ENCODE data around the gene BABAM2.

DNA sequence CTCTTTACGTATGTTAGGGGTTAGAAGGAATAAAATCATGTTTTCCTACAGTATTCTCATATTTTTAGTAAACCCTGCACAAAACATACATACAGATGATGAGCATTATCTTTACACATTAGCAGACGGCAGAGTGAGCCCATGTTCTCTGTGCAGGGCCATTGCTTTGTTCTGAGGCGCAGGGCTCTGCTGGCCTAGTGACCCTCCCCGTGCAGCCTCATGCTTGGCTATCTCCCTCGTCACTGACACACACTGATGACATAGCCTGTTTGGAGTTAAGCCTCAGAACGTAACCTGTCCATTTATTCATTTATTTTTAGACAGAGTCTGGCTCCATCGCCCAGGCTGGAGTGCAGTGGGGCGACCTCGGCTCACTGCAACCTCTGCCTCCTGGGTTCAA, 386.3 kb downstream of the BABAM2 start:
- TF ChIP-seq, protein P1, sequence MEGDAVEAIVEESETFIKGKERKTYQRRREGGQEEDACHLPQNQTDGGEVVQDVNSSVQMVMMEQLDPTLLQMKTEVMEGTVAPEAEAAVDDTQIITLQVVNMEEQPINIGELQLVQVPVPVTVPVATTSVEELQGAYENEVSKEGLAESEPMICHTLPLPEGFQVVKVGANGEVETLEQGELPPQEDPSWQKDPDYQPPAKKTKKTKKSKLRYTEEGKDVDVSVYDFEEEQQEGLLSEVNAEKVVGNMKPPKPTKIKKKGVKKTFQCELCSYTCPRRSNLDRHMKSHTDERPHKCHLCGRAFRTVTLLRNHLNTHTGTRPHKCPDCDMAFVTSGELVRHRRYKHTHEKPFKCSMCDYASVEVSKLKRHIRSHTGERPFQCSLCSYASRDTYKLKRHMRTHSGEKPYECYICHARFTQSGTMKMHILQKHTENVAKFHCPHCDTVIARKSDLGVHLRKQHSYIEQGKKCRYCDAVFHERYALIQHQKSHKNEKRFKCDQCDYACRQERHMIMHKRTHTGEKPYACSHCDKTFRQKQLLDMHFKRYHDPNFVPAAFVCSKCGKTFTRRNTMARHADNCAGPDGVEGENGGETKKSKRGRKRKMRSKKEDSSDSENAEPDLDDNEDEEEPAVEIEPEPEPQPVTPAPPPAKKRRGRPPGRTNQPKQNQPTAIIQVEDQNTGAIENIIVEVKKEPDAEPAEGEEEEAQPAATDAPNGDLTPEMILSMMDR (IDR thresholded peaks at IDR 0.05): no peak
- no peak for TF ChIP-seq POLR2A (IDR thresholded peaks at IDR 0.05)

Measured in right lobe of liver (tissue), 4 donors.